NCI-H1048 (cell line): Measurements from ENCODE around the gene SPARCL1.

Source experiments
- DNase-seq: peaks from one replicate; lab custom pipeline; 2025; lab: John Stamatoyannopoulos, UW

SPARCL1 gene

DNA sequence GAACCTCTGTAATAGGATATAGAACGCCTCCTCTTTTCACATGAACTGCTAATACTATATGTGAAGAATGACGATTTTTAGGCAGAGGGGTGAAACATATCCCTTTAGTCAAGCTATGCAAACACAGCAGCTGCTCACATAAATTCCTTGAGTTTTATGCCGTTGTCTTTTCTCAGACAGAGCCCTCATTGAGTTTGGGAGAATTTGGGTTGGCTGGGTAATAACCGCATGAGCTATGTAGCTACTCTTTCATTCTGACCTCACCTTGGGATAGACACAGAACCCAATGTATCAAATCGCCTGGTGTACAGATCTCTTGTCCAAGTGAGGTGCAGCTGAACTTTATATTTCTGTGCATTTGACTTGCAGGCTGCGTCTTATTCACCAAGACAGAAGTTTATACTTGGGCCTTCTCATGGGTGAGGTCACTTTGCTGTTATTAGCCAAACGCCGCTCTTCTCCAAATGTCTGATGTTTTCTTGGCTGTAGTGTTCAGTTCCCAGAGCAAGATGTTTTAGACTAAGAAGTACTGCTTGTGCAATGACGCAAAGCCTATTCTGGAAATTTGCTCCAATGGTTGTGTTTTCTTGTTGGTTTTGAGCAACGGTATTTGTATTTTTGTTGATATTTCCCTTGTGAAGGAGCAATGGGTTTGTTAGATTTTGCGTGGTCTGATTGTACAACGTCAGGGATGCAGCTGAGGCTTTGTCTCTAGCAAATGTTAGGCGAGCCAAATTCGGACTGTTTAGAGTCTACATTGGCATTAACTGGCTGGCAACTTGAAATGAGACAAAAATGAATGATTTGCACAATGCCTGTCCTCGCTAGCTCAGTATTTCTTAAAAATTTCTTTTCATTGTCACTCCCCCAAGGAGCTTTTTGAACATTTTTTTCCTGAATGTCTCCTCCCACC is 11.2 kb upstream of the SPARCL1 start:
- DNase-seq: no peak

DNA sequence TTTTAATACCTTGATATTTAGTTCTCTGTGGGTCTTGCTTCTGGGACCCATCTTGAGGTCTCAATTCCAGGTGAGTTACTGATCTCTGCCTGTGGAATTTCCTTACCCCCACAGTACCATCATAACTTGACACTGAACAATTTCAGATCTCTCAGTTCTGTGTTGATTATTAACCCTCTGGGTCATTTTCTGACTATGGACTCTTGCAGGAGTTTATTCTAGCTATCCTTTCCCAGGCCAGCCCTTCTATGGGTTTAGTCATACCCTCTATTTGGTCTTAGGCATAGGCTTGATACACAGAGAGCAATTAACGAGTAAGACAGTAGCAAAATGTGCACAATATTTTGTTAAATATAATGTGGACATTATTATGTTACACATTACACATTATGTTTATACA is 3.7 kb upstream of the SPARCL1 start:
- no peak for DNase-seq

DNA sequence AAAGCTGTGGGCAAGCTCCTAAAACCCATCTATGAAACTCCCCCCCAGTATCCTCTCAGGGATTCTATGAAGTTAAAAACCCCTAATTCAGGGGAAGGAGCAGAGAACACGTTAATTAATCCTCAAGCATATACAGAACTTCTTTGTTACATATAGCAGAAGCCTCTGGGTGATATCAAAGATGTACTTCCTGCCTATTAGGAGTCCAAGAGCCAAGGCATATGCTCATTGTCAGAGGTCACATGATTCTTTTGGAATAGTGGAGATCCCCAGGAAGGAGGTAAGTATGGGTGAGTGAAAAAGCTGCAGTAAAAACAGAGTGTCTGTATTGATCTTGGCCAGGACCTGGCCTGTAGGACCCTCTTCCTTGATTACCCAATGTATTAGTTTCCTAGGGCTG is 2.9 kb upstream of the SPARCL1 start:
- no peak for DNase-seq

GRCh38 chr4:87531621-87532020 is 2.4 kb upstream of the SPARCL1 start:
- DNase-seq: no peak

GRCh38 chr4:87530868-87531267 is 1.7 kb upstream of the SPARCL1 start:
- no peak for DNase-seq

- no peak for DNase-seq
Observed at GRCh38 chr4:87530229-87530628, 1.1 kb upstream of the SPARCL1 start.

GRCh38 chr4:87527431-87528220 is 1.6 kb downstream of the SPARCL1 start:
- DNase-seq: no peak

- DNase-seq: no peak
Observed at GRCh38 chr4:87525636-87526295, 3.4 kb downstream of the SPARCL1 start.

- DNase-seq: no peak
Observed at GRCh38 chr4:87524456-87524855, 4.7 kb downstream of the SPARCL1 start.

DNA sequence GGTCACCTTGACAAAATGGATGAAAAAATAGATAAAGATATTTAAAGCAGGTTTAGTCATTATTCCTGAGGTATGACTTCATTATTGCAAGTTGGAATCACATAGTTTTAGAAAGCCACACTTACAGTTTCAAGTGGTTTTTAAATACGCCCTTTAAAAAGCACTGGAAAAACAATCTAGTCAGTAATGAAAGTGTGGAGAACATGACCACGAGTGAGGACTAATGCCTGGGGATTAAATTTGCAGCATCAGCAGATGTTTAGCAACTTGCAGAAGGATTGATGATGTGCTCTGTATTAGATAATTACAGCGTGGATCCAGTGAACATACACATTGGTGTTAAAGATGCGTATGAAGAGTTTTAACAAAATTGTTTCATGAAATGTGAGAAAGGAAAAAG is 5.9 kb downstream of the SPARCL1 start:
- no peak for DNase-seq

DNA sequence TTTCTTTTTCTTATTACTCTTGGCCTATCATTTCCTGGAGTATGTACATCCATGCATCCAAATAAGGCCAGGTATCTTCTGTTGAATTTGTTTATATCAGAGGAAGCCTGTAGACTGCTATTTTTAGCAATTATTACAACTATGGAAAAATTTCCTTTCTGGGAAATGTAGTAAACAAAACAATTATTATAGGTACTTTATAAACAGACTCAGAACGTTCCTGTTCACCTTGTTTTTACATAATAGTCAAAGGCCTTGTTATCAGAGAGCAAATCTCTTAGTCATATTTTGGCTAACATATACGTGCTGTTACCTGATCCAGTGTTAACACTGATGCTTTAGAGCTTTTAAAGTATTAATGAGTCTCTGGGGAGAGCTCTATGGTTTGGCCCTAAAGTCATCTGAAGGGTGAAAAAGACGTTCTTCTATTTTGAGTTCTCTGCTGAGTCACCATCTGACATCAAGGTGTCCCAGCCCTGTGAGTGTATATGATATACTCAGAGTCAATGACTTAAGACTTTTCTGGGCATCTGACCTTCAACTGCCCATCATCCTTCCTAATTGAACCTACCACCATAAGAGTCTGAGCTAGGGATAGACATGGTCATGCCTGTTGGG is 7.3 kb downstream of the SPARCL1 start:
- no peak for DNase-seq

GRCh38 chr4:87521319-87521718 is 7.9 kb downstream of the SPARCL1 start:
- DNase-seq: no peak

DNA sequence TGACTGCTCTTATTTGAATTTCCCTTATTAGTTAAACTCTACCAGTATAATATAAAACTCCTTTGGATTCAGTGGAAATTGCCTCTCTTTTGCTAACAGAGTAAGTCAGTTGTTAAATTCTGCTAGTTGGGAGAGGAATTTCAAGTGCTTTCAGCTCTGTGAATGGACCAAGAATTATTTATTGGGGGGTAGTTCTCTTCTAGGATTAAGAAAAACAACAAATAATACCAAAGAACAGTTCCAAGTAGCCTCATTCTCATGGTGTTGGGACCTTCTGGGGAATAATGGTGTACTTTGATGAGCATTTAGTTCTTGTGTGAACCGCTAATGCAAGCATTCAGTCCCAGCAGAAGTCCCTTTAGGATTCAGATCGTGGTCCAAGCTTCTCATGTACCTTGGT is 11.6 kb downstream of the SPARCL1 start:
- no peak for DNase-seq

GRCh38 chr4:87516683-87517082 is 12.5 kb downstream of the SPARCL1 start:
- no peak for DNase-seq

DNA sequence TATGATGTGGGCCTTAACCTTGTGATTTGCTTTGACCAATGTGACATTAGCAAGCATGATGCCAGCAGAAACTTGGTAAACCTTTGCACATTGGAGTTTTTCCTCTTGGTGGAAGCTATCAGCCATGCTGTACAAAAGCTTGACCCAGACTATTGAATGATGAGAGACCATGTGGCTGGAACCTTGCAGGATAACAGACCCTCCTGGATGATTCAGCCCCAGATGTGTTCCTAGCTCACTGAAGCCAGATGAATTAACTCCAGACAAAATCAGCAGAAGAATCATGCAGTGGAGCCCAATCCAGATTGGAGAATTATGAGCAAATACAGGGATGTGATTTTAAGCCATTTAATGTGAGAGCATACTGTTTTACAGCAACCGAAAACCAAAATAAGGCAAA is 16.8 kb downstream of the SPARCL1 start:
- no peak for DNase-seq

GRCh38 chr4:87511500-87511899 is 17.7 kb downstream of the SPARCL1 start:
- no peak for DNase-seq

DNA sequence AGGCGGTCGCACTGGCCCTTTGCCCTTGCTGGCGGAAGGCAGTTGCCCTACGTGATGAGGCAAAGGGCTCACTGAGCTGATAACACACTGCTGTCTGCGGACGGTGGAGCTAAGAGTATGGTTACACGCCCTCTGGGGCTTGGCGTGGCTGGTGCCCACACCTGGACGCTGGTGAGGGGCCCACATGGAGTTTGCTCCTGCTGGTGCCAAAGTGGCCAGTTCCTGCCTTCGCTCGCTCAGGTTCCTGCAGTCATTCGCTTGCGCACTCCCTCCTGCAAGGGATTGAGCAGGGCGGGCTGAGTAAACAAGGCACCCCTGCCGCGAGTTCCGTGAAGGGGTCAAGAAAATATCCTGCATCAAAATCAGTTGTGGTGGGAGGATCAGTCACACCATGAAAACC is 18.4 kb downstream of the SPARCL1 start:
- no peak for DNase-seq

GRCh38 chr4:87506974-87507701 is 22.0 kb downstream of the SPARCL1 start:
- DNase-seq: no peak

GRCh38 chr4:87505862-87506261 is 23.3 kb downstream of the SPARCL1 start:
- no peak for DNase-seq

DNA sequence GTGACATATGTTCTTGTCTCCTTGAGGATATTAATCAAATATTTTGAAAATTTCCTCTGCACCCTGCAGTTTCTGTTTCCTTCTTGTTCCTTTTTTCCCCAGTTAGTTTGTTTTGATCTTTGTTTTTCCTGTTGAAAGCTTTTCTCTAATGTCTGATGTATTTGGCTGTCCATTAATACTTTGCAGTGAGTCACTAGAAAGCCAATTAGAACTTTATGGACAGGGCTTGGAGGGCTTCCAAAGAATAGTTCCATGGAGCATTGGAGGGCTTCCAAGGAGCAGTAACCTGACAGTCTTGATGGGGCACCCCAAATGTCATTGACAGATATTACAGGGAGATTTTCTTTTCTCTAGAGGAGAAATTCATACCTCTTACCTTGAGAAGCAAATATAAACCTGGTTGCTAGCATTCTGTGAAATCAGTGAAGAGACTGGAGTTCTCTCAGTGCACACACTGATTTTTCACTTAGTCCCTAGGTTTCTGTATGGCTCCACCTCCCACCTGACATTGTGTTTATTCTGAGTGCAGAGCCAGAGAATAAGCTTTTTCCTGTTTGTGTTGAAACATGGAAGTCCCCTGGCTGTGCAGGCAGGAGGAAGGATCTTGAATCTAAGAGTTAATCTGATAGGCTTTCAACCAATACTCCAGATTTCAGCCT is 26.5 kb downstream of the SPARCL1 start:
- DNase-seq: no peak

GRCh38 chr4:87500092-87500462 is 29.1 kb downstream of the SPARCL1 start:
- no peak for DNase-seq
